GM12872 (cell line): ENCODE results near the gene KCNH5.

Experiments used
- TF ChIP-seq, protein P1 (sequence below): IDR thresholded peaks from 3 replicates; pipeline ENCODE4 v1.5.1; 2011; ENCODE audit warnings: low read depth, mild to moderate bottlenecking, low read length, moderate library complexity; ENCODE audit not compliant: insufficient read depth

Gene KCNH5

DNA sequence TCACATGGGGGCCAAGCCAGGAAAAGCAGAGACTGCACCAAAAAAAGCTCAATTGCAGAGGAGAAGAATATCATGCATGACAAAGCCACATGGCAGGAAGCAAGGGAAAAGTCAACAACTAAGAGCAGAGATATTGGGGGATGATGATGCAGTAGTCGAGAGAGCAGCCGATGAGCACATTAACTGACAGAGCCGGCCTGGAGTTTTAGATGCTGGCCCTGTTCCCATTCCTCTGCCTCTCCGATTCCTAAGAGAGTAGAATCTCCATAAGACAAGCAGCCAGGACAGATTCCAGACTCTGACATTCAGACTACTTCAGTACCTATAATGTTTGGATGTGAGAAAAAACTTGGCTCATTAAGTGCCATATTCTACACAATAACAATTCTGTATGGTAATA is 155.9 kb downstream of the KCNH5 start:
- TF ChIP-seq, protein P1, sequence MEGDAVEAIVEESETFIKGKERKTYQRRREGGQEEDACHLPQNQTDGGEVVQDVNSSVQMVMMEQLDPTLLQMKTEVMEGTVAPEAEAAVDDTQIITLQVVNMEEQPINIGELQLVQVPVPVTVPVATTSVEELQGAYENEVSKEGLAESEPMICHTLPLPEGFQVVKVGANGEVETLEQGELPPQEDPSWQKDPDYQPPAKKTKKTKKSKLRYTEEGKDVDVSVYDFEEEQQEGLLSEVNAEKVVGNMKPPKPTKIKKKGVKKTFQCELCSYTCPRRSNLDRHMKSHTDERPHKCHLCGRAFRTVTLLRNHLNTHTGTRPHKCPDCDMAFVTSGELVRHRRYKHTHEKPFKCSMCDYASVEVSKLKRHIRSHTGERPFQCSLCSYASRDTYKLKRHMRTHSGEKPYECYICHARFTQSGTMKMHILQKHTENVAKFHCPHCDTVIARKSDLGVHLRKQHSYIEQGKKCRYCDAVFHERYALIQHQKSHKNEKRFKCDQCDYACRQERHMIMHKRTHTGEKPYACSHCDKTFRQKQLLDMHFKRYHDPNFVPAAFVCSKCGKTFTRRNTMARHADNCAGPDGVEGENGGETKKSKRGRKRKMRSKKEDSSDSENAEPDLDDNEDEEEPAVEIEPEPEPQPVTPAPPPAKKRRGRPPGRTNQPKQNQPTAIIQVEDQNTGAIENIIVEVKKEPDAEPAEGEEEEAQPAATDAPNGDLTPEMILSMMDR = no peak

DNA sequence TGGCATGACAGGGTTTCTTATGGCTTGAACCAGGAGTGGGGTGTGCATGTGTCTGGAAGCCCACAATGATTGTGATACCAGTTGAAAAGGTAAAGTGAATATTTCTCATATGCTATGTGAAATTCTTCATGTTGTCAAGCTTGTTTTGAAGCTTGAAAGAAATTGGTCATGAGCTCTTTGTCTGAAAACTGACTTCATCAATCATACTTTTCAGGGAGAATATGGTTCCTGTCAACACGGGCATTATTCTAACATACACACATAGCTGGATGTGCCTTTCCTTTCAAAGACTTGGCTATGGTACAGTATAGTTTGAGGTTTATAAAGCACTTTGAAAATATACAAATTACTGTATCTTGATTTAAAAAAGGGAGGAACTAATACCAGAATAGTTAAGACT is 158.8 kb downstream of the KCNH5 start:
- TF ChIP-seq, protein P1 = no peak

DNA sequence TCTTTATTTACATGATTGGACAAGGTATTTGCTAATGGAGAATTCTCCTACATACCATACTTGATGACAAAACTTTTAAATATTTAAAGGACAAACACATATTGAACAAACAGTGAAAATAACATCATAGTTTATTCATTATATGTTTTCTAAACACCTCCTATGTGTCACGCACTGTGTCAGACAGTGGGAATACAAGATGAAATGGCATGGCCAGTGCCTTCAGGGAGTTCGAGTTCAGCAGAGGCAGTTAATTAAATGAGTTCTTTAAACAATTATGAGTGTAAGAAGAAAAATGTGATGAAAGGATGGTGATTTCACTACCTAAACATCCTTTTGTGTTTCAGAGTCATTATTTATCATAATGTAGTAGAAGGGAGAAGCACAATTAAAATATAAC is 159.8 kb downstream of the KCNH5 start:
- TF ChIP-seq, protein P1 = no peak

DNA sequence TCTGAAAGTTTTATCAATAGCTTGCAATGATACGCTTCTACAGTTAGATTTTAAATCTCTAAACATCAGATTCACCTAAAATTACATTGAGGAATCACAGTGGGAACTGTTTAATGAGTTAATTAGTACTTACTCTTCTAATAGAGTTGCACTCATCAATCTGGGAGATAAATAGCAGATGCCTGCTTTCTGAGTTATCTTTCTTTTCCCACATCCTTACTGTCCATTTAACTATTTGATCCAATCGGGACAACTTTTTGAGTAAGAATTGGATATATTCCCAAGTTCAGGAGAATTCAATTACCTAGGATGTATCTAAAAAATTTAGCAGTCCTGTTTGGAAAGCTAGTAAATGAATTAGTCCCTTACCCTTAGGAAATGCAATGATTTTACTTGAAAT is 162.3 kb downstream of the KCNH5 start:
- TF ChIP-seq, protein P1 = no peak

DNA sequence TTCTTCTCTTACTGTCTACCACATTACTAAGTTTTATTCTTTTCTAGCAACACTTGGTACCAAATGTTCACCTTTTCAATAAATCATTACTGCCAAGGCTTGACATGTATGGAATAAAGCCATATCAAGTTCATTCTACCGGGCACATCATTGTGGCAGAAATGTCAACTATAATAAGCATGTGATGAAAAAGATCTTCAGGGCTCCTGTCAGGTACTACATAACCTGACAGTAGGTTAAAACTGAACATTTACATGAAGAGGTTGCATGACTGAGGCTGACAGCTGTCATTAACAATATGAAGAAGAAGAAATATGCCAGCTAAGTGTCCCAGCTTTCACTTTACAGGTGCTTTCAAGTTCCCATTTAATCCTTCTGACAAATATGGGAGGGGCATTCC is 178.9 kb downstream of the KCNH5 start:
- TF ChIP-seq, protein P1 = no peak

DNA sequence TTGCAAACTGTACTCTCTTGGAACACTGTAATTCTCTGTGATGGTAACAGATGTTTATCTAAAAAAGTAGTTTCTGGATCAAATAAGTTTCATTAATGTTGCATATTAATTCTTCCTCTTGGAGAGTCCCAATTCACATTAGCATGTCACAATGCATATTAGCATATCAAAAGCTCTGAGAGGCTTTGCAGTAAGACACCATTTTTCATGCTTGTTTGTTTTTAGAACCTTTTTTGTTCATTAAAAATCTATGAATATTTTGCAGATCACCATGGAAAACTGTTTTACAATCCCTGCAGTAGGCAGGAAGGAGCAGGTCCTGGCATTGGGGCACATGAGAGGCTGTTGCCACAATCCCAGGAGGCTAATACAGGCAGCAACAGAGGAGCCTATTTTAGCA is 180.7 kb downstream of the KCNH5 start:
- TF ChIP-seq, protein P1 = no peak

DNA sequence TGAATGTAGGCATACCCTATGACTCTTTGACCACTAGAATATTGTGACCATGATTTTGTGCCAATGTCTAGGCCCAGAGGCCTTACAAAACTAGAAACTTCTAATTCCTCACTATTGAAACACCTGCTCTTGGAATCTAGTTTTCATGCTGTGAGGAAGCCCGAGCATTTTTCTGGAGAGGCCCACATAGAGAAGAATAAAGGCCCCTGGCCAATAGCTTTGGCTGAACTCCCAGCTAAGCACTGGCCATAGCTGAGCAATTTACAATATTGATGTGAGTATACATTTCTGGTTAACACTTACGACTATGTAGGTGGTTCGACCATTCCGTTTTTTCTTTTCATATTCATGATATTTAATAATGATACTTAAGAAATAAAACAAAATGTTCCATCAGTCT is 190.3 kb downstream of the KCNH5 start:
- TF ChIP-seq, protein P1 = no peak

DNA sequence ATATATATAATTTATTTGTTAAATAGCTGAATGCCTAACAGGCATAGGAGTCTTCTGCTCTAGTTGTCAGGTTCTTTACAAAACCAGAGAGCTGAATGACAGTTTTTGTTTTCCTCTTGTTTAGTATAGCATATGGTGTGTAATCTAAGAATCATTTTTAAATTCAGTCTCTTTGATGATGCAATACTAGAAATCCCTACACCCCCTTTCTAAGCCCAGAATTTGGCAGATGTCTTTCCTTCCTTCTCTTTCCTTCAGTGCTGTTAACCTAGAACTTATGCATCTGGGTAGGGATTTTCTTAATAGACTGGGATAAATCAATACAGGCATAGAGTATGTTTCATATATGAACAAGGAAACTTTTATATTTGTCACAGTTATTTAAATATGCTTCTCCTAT is 198.1 kb downstream of the KCNH5 start:
- TF ChIP-seq, protein P1 = no peak
